Limb (tissue), 2 donors: Measurements from ENCODE around the gene LRFN5.
"Not testable (repeated sequence)": the region's sequence is repeated elsewhere in the genome, so short reads cannot be mapped to it uniquely, and the experiment has no call there.

Source experiments
- DNase-seq, 2 donors: peaks; one replicate each; pipeline ENCODE4 v3.0.0-alpha.2; 2016; ENCODE audit errors: extremely low spot score in 2 of 2

Gene LRFN5

DNA sequence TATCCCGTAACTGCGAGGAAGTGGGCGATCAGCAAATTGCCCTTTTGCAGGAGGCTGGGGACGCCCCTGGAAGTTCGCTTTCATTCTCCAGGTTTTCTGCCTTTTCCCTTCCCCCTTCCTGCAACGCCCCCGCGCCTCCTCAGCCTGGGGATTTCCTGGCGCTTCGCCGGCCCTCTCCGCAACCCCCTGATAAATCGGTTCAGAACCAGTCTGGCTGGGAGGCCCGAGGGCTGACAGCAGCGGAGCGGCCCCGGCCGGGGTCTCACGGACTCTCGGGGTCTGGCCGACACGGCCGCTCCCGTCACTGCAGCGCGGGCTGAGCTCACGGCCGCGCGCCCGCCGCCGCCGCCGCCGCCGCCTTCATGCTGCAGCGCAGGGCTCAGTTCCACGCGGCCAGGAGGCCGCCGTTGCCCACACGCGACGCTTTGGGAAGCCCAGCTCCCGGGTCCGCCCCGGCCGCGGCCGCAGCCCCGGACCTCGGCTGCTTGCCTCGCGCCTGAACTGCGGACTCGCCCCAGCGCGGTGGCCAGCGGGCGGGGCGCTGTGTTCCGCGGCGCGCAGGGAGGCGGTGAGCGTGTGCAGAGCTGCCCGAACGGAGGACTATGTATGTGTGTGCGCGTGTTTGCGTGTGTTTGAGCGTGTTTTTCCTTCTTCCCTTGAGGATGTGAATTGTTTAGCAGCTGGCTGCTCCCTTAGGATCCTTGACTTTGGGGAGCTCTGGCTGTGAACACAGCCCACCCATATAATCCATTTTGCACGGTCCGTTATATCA, at the start of gene LRFN5:
Gene LRFN5 (plus strand): TSS at position 345 of the 772 bp plus-strand sequence.
- peak; percentile 55 to 86 for DNase-seq

GRCh38 chr14:41558490-41558889, 48.2 kb upstream of the LRFN5 start:
- no peak for DNase-seq

DNA sequence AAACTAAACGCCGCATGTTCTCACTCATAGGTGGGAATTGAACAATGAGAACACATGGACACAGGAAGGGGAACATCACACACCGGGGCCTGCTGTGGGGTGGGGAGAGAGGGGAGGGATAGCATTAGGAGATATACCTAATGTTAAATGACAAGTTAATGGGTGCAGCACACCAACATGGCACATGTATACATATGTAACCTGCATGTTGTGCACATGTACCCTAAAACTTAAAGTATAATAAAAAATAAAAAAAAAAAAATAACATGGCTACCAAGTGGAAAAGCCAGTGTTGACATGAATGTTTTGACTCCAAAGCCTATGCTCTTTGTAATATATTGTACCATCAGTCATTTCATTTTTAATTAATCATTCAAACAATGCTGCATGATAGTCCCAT, 39.8 kb upstream of the LRFN5 start:
- DNase-seq, result not testable (repeated sequence)

GRCh38 chr14:41568979-41569378, 37.7 kb upstream of the LRFN5 start:
- DNase-seq, result no peak

DNA sequence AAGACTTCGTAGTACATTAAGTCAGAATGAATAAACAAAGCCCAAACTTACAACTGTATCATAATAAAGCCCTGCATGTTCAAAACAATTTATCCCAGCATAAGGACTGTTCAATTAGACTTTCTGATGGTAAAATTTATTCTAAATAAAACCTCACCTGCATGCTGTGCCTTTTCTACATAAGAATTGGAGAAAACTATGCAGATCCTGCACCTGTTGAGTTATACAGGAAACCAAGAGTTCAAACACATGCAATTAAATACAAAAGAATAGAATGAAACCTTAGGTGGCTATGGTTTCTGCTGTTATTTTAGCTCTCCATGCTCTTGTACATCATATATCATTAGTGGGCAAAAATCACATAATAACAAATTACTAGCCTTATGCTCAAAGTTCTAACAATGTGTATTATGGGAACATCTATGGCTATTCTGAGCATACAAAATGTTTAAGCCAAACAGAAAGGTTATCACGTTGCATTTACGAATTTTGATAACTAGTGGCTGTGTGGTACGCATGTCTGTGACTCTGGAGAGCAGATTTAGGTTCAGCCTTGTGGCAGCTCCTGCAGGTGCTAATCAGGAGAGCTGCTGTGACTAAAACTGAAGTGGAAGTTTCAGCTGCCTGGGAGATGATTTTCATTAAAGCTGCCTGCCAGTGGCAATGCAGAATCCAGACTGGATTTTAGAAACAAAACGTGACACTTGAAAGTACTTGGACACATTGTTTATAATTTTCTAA, 36.1 kb upstream of the LRFN5 start:
- no peak for DNase-seq

- DNase-seq, result no peak
Measured at GRCh38 chr14:41586237-41586636, 20.4 kb upstream of the LRFN5 start.

DNA sequence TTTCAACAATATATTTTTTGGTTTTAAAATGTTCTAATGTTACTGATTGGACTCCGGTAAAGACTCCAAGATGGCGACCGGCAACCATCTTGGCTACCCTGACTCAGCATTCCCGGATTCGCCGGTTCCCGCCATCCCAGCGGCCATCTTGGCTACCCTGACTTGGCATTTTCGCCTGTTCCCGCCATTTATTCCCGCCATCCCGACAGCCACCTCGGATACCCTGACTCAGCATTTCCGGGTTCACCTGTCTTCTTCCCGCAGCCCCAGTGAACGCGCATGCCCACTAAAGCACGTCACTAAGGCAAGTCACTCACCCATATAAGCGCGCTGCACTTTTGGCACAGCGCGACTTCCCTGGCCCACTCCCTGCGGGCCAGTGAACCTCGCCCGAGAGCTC, 9.0 kb upstream of the LRFN5 start:
- no peak for DNase-seq

- not testable (repeated sequence) for DNase-seq
Measured at GRCh38 chr14:41599805-41600385, 6.8 kb upstream of the LRFN5 start.

GRCh38 chr14:41604721-41605531, 1.8 kb upstream of the LRFN5 start:
- DNase-seq, result peak; percentile 82 to 86

GRCh38 chr14:41605550-41606281, 960 bp upstream of the LRFN5 start:
- DNase-seq, result peak; percentile 74 to 78

GRCh38 chr14:41606282-41606531, 469 bp upstream of the LRFN5 start:
- DNase-seq, result no peak

DNA sequence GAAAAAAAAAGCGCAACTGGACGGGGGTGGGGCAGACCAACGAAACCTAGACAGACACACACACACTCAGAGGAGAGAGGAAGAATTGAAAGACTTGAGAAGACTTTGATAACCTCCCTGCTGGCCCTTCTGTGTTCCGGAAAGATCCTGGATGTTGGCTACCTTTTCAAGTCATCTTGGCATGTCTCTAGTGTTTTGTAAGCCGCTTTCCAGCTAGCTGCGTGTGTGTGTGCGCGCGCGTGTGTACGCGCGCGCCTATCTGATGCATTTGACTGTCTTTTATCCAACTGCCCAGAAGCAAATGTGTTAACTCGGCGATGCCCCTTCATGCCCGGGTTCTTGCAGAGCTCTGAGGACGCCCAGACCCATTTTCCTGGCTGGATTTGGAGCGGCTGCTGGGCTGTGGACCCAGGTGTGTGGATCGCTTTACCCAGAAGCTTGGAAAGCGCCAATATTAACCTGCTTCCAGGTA, 664 bp downstream of the LRFN5 start:
- peak; percentile 30 to 71 for DNase-seq

DNA sequence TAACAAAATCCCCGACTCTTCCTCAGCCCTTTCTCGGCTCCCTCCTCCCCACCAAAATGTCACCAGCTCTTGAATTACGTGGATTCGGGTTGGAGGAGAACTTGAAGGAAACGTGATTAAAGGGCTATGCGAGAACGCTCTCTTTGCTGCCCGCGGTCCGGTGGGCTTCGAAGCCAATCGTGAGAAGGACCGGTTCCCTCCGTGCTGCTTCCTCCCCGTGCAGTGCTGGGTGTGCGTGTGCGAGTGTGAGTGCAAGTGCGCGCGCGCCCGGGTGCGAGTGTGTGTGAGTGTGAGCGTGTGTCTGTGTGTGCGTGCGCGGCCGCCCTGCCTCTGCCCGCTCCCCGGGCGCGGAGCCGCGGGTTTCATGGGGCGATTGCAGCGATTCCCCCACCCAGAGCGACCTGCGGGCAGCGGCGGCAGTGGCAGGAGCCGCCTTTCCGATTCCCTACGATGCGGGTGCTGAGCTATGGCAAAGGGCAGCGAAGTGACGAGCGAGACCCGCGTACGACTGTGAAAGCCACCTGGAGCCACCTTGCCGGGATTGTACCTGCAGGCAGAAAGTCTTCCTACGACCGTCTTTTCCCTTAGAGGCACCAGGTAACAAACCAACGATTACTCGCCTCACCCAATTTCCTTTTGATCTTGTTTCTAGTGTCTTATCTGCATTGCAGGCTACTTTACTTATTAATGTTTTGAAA, 1.4 kb downstream of the LRFN5 start:
- peak in 1 of 2 donors; percentile 71 for DNase-seq

DNA sequence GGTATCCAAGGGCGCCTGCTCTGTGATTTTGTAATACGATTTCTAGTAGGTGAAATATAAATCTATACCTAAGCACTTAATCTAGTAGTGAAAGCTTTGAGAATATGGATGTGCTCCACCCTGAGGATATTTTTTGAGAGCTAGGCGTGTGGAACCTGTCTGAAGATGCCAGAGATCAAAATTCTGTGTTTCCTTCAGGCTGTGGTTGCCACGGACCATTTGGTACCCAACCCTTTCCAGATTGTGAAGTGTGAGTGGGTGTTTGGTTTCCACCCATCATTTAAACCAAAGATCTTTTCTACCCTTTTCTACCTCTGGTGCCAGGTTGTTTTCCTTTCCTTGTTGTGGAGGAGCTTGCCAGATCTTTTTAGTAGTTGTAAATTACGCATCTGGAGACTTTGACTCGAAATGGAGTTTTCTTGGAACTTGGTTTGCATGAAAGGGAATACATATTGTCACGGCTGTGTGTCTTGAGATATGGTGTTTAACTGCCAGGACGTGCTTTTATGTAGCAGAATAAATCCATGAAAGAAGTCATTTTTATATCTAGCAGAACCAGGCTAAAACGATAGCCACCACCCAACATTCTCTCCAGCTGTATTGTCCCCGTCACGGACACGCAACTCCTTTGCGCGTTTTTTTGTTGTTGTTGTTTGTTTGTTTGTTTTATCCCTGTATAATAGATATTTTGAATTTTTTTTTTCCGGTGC, 2.2 kb downstream of the LRFN5 start:
- no peak for DNase-seq

DNA sequence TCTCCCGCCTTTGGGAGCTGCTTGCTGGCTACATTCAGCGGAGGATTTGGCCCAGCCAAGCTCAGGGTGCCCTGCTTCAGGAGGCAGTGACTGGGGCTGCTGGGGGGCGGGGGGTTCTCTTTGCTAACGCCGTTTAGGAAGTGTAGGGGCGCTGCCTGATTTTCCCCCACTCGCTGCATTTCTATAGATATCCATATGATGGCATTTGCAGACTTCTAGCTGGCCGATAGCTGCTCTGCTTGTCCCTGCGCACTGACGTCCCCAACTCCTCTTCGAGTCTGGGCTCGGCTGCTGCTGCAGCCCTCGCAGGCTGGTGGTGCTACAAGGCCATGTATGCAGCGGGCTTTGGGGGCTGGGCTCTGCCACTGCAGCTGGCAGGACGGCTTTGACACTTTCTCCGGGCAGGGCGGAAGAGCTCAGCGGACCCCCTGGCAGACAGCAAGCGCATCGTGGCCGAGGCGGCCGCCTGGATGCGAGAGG, 3.1 kb downstream of the LRFN5 start:
- DNase-seq, result peak; percentile 85 to 91

- DNase-seq, result no peak
Measured at GRCh38 chr14:41615011-41615595, 8.4 kb downstream of the LRFN5 start.

- no peak for DNase-seq
Measured at GRCh38 chr14:41623736-41624135, 17.1 kb downstream of the LRFN5 start.

GRCh38 chr14:41629876-41630275, 23.2 kb downstream of the LRFN5 start:
- no peak for DNase-seq

DNA sequence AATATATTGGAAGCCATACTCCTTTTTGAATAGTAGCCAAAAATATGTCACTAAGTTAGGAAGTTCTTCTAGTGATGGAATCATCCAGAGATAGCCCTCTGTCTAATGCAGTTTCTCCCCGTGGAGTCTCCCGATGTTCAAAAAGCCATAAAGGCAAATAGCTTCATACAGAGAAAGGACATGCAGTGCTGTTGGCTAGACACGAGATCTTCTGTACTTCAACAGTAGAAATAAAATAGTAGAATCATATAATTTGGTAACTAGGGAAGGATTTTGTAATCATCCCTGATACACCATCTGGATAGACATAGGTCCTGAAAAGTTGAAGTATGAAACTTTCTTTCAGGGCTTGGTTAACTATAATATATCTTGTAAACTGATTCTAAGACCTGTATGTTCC, 27.6 kb downstream of the LRFN5 start:
- DNase-seq, result no peak
